Central memory CD4-positive, alpha-beta T cell (primary cell): Measurements from ENCODE around the gene PAX1.

Experiments used
- DNase-seq: peaks from one replicate; pipeline ENCODE4 v3.0.0; 2022
- total RNA-seq, 3 experiments: gene quantifications; one replicate each; lab custom pipeline; 2026; lab: John Stamatoyannopoulos, UW

PAX1 gene
- 0 reads per million in 3 experiments for total RNA-seq

- DNase-seq: no peak
Measured at GRCh38 chr20:21705575-21706260, at the start of gene PAX1. Gene PAX1 (plus strand): TSS chr20:21705664. CDS start chr20:21705713, 49 bp downstream.

- DNase-seq: no peak
Measured at GRCh38 chr20:21656308-21657067, 49.0 kb upstream of the PAX1 start.

- no peak for DNase-seq
Measured at GRCh38 chr20:21661488-21662055, 43.9 kb upstream of the PAX1 start.

GRCh38 chr20:21663465-21663864, 42.0 kb upstream of the PAX1 start:
- no peak for DNase-seq

- no peak for DNase-seq
Measured at GRCh38 chr20:21665687-21666446, 39.6 kb upstream of the PAX1 start.

GRCh38 chr20:21670126-21670525, 35.3 kb upstream of the PAX1 start:
- no peak for DNase-seq

GRCh38 chr20:21670981-21671380, 34.5 kb upstream of the PAX1 start:
- no peak for DNase-seq

GRCh38 chr20:21677261-21677660, 28.2 kb upstream of the PAX1 start:
- no peak for DNase-seq

GRCh38 chr20:21677781-21678180, 27.7 kb upstream of the PAX1 start:
- DNase-seq: no peak

- no peak for DNase-seq
Measured at GRCh38 chr20:21681234-21681921, 24.1 kb upstream of the PAX1 start.

GRCh38 chr20:21681922-21682318, 23.5 kb upstream of the PAX1 start:
- no peak for DNase-seq

GRCh38 chr20:21682521-21682954, 22.9 kb upstream of the PAX1 start:
- no peak for DNase-seq

- no peak for DNase-seq
Measured at GRCh38 chr20:21684671-21685070, 20.8 kb upstream of the PAX1 start.

GRCh38 chr20:21685981-21686380, 19.5 kb upstream of the PAX1 start:
- no peak for DNase-seq

GRCh38 chr20:21693322-21693721, 12.1 kb upstream of the PAX1 start:
- DNase-seq: no peak

- DNase-seq: no peak
Measured at GRCh38 chr20:21698494-21699215, 6.8 kb upstream of the PAX1 start.

GRCh38 chr20:21699216-21699508, 6.3 kb upstream of the PAX1 start:
- DNase-seq: no peak

- no peak for DNase-seq
Measured at GRCh38 chr20:21701171-21701876, 4.1 kb upstream of the PAX1 start.

GRCh38 chr20:21702016-21702415, 3.4 kb upstream of the PAX1 start:
- DNase-seq: no peak

GRCh38 chr20:21702553-21703470, 2.7 kb upstream of the PAX1 start:
- DNase-seq: no peak
